Measurements from ENCODE around the gene CEP70.
"Not testable (repeated sequence)": the region's sequence is repeated elsewhere in the genome, so short reads cannot be mapped to it uniquely, and the experiment has no call there.

CEP70 gene

DNA sequence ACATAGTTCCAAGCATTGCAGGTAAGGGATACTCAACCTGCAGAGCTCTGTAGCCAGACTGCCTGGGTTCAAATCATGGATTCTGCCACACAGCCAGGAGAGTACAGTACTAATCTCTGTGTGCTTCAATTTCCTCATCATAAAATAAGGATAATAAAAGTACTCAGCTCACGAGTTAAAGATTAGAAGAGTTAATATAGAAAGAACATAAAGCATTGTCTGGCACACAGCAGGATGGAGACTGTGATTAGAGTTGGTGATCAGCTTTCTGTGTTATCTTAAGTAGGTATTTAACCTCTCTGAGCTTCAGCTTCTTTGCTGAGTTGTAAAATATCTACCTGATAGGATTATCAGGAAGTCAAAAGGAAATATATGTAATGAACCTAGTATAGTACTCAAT lies 2.7 kb downstream of the CEP70 start:
- DNase-seq, result no peak

DNA sequence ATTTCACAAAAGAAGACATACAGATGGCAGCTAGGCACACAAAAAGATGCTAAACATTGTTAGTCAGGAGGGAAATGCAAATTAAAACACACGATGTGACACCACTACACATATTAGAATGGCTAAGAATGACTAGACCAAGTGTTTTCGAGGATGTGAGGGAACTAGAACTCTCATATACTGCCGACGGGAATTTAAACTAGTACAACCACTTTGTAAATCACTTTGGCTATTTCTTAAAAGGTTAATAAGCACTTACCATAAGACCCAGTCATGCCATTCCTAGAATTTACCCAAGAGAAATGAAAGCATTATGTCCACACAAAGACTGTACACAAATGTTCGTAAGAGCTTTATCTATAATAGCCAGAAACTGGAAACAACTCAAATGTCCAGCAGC lies 5.6 kb downstream of the CEP70 start:
- no peak for DNase-seq

DNA sequence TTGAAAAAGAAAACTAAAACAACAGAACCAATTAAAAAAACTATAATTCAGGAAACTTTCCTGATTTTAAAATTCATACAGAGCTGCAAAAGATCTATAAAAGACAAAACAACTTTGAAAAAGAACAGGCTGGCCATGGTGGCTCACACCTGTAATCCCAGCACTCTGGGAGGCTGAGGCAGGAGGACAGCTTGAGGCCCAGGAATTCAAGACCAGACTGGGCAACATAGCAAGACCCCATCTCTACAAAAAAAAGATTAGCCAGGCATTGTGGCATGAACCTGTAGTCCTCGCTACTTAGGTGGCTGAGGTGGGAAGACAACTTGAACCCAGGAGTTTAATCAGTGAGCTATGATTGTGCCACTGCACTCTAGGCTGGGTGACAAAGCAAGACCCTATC lies 6.7 kb downstream of the CEP70 start:
- no peak for DNase-seq

DNA sequence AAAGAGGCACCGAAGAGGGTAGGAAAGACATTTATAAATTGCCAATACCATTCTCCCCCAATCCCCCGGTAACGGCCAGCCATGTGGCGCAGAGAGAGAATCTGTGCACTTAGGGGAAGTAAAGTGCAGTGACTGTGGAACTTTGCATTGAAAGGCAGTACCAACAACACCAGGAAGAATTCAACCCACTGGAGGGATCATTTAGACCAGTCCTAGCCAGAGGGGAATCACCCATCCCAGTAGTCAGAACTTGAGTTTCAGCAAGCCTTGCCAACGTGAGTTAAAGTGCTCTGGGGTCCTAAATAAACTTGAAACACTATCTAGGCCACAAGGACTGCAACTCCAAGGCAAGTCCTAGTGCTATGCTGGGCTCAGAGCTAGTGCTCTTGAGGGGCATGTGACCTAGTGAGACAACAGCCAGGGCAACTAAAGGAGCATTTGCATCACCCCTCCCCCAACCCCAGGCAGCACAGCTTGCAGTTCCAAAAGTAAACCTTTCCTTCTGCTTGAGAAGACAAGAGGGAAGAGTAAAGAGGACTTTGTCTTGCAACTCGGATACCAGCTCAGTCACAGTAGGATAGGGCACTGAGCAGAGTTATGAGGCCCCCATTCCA lies 15.0 kb downstream of the CEP70 start:
- no peak for DNase-seq

DNA sequence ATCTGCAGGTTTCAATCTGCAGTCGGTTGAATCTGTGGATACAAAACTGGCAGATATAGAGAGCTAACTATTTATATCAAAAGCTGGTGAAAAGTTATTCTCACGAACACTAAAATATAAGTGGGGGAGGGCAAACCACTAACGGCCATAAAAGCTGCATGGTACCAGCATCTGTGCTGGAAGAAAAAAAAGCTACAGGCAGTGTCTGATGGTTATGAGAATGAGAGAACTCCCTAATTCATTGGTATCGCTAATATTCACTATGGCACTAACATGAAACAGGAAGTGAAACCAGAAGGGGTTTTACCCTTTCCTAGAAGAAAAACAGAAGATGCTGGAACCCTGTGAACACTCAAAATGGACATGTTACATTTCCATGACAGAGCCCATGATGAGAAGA lies 15.9 kb downstream of the CEP70 start:
- DNase-seq, result no peak

DNA sequence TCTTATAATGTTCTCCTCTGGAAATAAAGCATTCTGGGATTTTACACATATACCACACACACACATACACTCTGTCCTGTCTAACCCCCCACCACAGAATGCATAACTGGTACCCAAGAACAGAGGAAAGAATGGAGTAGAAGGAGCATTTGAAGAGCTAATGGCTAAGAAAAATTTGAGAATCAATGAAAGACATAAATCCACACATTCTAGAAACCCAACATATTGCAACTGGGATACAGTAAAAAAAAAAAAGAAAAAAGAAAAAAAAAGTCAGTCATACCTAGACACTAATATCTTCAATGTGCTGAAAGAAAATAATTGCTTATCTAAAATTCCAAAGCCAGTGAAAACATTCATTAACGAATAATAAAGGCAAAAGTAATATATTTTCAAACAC lies 20.9 kb downstream of the CEP70 start:
- DNase-seq, result no peak

DNA sequence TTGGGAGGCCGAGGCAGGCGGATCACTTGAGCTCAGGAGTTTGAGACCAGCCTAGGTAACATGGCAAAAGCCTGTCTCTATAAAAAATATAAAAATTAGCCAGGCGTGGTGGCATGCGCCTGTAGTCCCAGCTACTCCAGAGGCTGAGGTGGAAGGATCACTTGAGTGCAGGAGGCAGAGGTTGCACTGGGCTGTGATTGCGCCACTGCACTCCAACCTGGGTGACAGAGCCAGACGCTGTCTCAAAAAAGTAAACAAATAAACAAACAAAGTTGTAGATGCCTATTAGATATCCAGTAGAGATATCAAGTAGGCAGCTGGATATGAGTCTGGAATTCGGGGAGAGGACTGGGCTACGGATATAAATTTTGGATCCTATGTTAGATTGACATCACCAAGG lies 24.4 kb downstream of the CEP70 start:
- not testable (repeated sequence) for DNase-seq

DNA sequence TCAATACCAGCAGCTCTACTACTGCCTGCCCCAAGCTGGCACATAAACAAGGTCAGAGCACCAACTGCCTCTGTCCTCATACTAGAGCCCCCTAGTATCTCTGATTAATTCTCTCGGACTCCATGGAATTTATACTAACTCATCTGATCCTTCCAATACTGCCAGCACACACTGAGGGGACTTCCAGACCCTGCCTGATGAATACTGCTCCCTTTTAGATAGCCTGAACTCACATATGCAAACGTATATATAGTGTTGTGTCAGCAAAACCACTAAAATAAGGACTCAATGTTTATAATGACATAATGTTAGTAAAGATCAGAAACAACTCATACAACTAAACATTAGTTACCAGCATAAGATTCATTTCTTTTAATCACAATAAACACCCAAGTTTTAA lies 25.0 kb downstream of the CEP70 start:
- DNase-seq, result no peak

DNA sequence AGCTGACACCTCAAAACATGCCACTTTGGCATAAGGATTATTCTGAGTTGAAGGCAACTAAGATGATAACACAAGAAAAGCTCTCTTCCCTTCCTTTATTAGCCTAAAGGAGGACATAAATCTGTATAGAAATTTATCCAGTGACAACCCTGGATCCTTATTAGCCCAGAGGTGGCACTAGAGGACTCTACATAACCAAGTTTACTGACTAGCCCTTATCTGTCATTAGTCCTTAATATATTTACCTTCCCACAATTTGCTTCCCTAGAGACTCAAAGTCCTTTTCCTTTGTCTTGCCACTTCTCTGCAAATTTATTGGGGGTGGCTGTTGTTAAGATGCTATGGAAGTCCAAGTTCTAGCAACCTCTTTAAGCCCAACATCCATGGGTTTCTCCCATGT lies 26.7 kb downstream of the CEP70 start:
- peak; percentile 13 to 33 for DNase-seq

DNA sequence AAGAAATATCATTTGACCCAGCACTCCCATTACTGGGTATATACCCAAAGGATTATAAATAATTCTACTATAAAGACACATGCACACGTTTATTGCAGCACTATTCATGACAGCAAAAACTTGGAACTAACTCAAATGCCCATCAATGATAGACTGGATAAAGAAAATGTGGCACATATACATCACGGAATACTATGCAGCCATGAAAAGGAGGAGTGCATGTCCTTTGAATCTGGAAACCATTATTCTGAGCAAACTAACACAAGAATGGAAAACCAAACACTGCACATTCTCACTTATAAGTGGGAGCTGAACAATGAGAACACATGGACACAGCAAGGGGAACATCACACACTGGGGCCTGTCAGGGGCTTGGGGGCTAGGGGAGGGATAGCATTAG lies 27.8 kb downstream of the CEP70 start:
- not testable (repeated sequence) for DNase-seq

DNA sequence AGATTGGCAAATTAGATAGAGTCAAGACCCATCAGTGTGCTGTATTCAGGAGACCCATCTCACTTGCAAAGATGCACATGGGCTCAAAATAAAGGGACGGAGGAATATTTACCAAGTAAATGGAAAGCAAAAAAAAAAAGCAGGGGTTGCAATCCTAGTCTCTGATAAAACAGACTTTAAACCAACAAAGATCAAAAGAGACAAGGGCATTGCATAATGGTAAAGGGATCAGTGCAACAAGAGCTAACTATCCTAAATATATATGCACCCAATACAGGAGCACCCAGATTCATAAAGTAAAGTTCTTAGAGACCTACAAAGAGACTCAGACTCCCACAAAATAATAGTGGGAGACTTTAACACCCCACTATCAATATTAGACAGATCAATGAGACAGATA lies 31.2 kb downstream of the CEP70 start:
- DNase-seq, result not testable (repeated sequence)

DNA sequence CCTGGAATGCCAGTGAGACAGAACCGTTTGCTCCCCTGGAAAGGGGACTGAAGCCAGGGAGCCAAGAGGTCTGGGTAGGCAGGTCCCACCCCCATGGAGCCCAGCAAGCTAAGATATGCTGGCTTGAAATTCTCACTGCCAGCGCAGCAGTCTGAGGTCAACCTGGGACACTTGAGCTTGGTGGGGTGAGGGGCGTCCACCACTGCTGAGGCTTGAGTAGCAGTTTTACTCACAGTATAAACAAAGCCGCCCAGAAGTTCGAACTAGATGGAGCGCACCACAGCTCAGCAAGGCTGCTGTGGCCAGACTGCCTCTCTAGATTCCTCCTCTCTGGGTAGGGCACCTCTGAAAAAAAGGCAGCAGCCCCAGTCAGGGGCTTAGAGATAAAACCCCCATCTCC lies 33.6 kb downstream of the CEP70 start:
- DNase-seq, result no peak

DNA sequence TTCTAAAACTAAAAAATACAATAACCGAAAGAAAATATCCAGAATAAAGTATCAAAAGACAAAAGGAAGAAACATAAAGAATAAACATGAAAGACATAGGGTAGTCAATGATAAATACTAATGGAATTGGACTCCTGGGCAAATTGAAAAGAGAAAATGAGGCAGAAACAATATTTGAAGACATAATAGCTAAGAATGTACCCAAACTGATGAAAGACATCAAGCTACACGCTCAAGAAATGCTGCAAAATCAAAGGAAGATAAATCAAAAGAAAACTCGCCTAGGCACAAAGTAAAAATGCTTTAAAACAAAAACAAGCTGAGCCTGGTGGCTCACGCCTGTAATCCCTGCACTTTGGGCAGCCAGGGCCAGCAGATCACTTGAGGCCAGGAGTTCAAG lies 34.9 kb downstream of the CEP70 start:
- no peak for DNase-seq

DNA sequence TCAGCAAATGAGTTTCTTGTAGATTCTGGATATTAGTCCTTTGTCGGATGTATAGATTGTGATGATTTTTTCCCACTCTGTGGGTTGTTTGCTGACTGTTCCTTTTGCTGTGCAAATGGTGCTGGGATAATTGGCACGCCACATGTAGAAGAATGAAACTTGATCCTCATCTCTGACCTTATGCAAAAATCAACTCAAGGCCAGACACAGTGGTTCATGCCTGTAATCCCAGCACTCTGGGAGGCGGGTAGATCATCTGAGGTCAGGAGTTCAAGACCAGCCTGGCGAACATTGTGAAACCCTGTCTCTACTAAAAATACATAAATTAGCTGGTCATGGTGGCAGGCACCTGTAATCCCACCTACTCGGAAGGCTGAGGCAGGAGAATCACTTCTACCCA lies 39.3 kb downstream of the CEP70 start:
- not testable (repeated sequence) for DNase-seq

DNA sequence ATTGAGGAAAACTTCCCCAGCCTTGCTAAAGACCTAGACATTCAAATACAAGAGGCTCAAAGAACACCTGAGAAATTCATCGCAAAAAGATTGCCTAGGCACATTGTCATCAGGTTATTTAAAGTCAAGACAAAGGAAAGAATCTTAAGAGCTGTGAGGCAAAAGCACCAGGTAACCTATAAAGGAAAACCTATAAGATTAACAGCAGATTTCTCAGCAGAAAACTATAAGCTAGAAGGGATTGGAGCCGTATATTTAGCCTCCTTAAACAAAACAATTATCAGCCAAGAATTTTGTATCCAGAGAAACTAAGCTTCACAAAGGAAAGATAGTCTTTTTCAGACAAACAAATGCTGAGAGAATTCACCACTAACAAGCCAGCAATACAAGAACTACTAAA lies 43.1 kb downstream of the CEP70 start:
- not testable (repeated sequence) for DNase-seq

DNA sequence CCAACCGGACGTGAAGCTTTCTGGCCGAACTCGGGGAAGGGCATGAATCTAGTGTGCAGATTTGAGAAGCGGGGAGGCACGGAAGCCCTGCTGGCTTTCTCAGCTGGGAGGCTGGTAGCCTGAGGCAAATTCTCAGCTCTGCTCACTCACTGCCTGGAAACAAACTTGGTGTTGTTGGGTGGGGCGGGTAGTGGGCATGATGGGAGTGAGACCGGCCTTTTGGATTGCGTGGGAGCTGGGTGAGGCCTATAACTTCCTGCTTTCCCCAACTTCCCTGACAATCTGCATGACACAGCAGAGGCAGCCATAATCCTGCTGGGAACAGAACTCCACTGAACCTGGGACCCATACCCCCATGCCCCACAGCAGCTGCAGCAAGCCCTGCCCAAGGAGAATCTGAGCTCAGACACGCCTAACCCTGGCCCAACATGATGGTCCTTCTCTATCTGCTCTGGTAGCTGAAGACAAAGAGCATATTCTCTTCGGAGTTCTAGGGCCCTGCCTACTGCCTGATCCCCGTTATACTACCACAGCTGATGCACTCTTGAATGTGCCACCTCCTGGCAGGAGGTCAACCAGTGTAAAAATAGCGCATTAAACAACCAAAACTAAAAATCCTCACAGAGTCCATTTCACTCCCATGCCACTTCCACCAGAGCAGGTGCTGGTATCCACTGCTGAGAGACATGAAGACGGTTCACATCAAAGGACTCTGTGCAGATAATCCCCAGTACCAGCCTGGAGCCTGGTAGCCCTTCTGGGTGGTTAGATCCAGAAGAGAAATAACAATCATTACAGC lies 44.7 kb downstream of the CEP70 start:
- DNase-seq, result no peak

DNA sequence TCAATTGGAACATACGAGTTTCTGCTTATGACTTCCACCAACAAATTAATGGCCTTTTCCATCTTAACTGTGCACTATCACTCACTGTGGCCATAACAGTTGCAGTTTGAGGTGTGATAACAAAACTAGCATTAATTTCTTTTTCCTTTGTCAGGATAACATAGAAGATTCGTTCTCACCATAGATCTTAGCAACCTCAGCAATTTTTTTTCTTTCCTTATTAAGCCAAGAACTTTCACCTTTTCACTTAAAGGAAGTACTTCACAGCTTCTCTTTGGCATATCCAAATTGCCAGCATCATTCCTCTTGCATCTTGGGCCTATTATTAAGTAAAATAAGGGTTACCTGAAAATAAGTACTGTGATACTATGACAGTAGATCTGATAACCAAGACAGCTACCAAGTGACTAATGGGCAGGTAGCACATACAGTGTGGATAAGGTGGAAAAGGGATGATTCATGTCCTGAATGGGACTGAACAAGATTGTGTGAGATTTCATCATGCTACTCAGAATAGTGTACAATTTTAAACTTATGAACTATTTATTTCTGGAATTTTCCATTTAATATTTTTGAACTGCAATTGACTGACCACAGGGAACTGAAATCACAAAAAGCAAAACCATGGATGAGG lies 46.6 kb downstream of the CEP70 start:
- DNase-seq, result no peak

DNA sequence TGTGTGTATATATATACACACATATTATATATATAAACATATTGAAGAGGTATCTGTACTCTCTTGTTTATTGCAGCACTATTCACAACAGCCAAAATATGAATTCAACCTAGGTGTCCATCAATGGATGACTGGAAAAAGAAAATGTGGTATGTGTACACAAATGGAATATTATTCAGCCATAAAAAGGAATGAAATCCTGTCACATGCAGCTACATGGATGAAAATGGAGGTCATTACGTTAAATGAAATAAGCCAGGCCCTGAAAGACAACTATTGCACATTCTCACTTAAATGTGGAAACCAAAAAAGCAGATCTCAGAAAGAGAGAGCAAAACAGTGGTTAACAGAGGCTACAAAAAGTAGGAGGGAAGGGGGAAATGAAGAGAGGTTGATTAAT lies 49.5 kb downstream of the CEP70 start:
- no peak for DNase-seq

DNA sequence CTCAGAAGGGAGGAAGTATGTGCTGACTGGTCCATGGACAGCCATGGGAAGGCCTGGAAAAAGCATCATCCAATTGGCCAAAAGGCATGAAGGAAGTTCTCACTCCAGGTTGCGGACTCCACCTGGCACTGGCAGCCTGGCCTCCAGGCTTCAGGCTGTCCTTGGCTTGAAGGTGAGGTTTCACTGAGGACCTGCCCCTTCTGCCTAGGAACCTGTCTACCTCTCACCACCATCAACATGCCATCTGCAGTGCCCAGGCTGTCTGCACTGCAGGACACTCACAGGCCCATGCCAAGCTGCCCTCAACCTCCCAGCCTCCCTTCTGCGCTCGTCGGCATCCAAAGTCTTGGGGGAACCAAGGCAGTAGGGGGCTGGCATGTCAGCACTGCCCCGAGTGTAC lies 51.1 kb downstream of the CEP70 start:
- DNase-seq, result no peak

DNA sequence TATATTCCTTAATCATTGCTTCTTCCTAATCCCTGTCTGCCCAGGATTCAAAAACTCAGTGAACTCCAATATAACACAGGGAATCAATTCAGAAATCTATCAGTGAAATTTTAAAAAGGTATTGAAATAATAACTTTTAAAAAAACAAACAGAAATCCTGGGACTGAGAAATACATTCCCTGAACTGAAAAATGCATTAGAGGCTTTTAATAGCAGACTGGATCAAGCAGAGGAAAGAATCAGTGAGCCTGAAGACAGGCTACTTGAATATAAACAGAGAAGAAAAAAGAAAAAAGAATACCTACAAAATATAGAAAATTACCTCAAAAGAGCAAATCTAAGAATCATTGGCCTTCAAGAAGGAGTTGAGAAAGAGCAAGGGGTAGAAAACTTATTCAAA lies 54.7 kb downstream of the CEP70 start:
- DNase-seq, result no peak

DNA sequence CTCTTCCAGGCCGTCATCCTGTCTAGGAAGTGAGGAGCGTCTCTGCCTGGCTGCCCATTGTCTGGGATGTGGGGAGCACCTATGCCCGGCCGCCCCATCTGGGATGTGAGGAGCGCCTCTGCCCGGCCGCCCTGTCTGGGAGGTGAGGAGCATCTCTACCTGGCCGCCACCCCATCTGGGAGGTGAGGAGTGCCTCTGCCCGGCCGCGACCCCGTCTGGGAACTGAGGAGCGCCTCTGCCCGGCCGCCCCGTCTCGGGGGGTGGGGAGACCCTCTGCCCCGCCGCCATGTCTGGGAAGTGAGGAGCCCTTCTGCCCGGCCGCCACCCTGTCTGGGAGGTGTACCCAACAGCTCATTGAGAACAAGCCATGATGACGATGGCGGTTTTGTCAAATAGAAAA lies 72.6 kb downstream of the CEP70 start:
- not testable (repeated sequence) for DNase-seq

DNA sequence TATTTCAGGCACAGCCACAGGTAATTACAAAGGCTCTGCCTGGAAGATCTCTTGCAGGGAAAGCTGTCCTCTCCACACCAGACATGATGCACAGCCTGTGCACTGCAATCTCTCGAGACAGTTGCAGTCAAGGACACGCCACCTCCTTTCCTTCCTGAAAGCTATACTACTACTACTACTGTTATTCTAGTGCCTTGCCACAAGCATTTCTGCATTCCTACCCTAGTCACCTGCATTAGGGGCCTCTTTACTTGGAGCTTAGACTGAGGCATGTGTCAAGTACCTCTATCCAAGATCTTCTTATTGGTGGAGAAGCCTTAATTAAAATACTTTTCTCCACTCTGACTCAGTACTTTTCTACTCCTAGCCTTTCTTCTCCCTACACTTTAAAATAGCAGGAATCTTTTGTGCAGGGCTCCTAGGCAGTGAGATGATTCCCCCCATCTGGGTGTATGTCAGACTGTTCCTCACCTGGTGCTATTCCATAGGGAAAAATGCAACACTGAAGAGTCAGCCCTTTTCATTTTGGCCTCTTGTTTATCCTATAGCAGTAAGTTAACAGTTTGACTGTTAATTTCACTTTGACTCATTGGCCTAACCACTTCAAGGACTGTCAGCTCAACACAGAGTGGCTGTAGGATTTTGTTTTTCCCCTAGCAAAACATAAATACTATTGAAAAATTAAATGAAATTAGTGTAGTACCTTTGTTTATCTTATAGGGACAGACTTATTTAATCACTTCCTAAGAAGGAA lies 80.8 kb downstream of the CEP70 start:
- DNase-seq, result no peak

DNA sequence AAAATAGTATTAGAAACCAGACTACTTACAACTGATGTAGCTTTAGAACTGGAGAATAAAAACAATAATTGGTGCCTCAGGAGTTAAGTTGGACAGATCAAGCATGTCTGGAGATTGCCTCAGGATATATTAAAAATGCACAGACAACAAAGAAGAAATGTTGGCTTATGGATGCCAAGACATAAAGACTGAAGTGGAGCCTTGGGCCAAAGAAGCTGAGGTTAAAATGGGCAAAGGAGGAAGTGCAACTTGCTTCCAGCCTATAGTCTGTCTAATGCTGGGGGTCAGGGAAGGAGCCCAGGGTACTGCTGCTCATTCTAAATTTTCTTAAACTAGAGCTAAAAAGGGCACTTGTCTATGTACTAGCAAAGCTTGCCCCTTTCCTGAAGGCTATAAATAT lies 82.1 kb downstream of the CEP70 start:
- DNase-seq, result no peak

DNA sequence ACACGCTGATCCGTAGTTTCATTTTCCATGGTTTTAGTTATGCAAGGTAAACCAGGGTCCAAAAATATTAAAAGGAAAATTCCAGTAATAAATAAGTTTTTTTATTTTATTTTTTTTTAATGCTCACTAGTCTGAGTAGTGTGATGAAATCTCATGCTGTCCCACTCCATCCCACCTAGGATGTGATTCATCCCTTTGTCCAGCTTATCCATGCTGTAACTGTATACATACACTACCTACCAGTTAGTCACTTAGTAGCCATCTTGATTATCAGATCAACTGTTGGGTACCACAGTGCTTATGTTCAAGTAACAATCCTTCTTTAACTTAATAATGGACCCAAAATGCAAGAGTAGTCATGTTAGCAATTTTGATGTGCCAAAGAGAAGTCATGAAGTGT lies 84.5 kb downstream of the CEP70 start:
- DNase-seq, result no peak
